Measurements from ENCODE around the gene SCEL.

DNA sequence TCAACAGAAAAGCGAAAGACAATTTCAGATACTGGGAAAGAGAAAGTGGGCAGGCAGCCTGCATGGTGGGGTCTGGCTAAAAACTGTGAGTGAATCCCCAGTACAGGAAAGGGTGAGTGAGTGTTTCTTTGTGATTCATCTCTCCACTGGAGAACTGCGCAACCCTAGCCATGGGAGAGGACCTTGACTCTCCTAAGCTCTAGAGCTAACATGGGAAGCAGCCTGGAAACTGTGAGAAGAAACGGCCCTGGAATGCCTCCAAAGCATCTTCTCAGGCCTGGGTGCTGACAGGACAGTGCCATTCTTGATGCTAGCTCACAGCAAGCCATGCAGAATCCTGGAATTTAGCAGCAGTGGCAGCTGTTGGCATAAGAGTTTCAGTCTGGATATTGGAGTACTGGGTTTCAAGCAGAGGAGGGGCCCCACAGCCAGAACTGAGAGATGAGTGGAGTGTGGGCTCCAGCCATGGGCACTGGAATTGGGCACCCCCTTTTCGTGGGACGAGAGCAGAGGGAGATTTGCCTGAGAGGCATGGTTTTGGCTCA lies 143.3 kb downstream of the SCEL start:
- TF ChIP-seq ZNF341 (tag by site-specific recombination; IDR thresholded peaks at IDR 0.05; ENCODE audit: low read depth): no peak
- TF ChIP-seq GLI4 (tag by site-specific recombination; IDR thresholded peaks at IDR 0.05): no peak
- TF ChIP-seq, protein P1, sequence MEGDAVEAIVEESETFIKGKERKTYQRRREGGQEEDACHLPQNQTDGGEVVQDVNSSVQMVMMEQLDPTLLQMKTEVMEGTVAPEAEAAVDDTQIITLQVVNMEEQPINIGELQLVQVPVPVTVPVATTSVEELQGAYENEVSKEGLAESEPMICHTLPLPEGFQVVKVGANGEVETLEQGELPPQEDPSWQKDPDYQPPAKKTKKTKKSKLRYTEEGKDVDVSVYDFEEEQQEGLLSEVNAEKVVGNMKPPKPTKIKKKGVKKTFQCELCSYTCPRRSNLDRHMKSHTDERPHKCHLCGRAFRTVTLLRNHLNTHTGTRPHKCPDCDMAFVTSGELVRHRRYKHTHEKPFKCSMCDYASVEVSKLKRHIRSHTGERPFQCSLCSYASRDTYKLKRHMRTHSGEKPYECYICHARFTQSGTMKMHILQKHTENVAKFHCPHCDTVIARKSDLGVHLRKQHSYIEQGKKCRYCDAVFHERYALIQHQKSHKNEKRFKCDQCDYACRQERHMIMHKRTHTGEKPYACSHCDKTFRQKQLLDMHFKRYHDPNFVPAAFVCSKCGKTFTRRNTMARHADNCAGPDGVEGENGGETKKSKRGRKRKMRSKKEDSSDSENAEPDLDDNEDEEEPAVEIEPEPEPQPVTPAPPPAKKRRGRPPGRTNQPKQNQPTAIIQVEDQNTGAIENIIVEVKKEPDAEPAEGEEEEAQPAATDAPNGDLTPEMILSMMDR (tag by site-specific recombination; IDR thresholded peaks at IDR 0.05): no peak
- TF ChIP-seq ZBTB10 (tag by site-specific recombination; IDR thresholded peaks at IDR 0.05): no peak
- TF ChIP-seq SALL2 (tag by site-specific recombination; IDR thresholded peaks at IDR 0.05; ENCODE audit: borderline replicate concordance): no peak
- no peak for TF ChIP-seq HOXA7 (CRISPR knock-in tag; IDR thresholded peaks at IDR 0.05; ENCODE audit: borderline replicate concordance)
- TF ChIP-seq, protein P2, sequence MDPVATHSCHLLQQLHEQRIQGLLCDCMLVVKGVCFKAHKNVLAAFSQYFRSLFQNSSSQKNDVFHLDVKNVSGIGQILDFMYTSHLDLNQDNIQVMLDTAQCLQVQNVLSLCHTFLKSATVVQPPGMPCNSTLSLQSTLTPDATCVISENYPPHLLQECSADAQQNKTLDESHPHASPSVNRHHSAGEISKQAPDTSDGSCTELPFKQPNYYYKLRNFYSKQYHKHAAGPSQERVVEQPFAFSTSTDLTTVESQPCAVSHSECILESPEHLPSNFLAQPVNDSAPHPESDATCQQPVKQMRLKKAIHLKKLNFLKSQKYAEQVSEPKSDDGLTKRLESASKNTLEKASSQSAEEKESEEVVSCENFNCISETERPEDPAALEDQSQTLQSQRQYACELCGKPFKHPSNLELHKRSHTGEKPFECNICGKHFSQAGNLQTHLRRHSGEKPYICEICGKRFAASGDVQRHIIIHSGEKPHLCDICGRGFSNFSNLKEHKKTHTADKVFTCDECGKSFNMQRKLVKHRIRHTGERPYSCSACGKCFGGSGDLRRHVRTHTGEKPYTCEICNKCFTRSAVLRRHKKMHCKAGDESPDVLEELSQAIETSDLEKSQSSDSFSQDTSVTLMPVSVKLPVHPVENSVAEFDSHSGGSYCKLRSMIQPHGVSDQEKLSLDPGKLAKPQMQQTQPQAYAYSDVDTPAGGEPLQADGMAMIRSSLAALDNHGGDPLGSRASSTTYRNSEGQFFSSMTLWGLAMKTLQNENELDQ (tag by site-specific recombination; IDR thresholded peaks at IDR 0.05; ENCODE audit: low read depth): no peak
- TF ChIP-seq ZNF501 (tag by site-specific recombination; IDR thresholded peaks at IDR 0.05): no peak
- TF ChIP-seq ZNF311 (tag by site-specific recombination; IDR thresholded peaks at IDR 0.05; ENCODE audit: borderline replicate concordance): no peak
- no peak for TF ChIP-seq MYNN (tag by site-specific recombination; IDR thresholded peaks at IDR 0.05; ENCODE audit: borderline replicate concordance)
